NCI-H2171 (cell line): ENCODE measurements around the gene C12orf57.
"Not testable (repeated sequence)": the region's sequence is repeated elsewhere in the genome, so short reads cannot be mapped to it uniquely, and the experiment has no call there.

ENCODE experiments used
- DNase-seq: peaks from one replicate; lab custom pipeline; 2025; lab: John Stamatoyannopoulos, UW

Gene C12orf57

GRCh38 chr12:6943722-6944380, at the start of gene C12orf57, which contains the start of gene RNU7-1:
C12orf57 (plus strand) TSS chr12:6944022; CDS start chr12:6944122, 100 bp downstream.
RNU7-1 (plus strand) TSS chr12:6943816.
- DNase-seq, result peak; percentile 100

GRCh38 chr12:6894321-6894720, 49.5 kb upstream of the C12orf57 start:
- no peak for DNase-seq

- DNase-seq, result peak; percentile 31
These were observed 46.9 kb upstream of the C12orf57 start for GRCh38 chr12:6896846-6897435.

- no peak for DNase-seq
These were observed 44.4 kb upstream of the C12orf57 start for GRCh38 chr12:6899427-6899826.

GRCh38 chr12:6899837-6900519, 43.8 kb upstream of the C12orf57 start:
- peak; percentile 56 for DNase-seq

GRCh38 chr12:6902448-6902847, 41.4 kb upstream of the C12orf57 start:
- DNase-seq, result no peak

GRCh38 chr12:6903722-6904121, 40.1 kb upstream of the C12orf57 start:
- no peak for DNase-seq

- DNase-seq, result peak; percentile 100
These were observed 39.2 kb upstream of the C12orf57 start, which contains the start of gene LRRC23 for GRCh38 chr12:6904280-6905276. LRRC23 (plus strand) TSS chr12:6904822; CDS start chr12:6905634, 812 bp downstream.

- DNase-seq, result no peak
These were observed 38.3 kb upstream of the C12orf57 start for GRCh38 chr12:6905414-6906040.

- DNase-seq, result not testable (repeated sequence)
These were observed 35.7 kb upstream of the C12orf57 start for GRCh38 chr12:6908141-6908540.

- peak; percentile 46 for DNase-seq
These were observed 34.2 kb upstream of the C12orf57 start for GRCh38 chr12:6909421-6910145.

GRCh38 chr12:6912164-6912935, 31.5 kb upstream of the C12orf57 start:
- DNase-seq, result no peak

- DNase-seq, result peak; percentile 100
These were observed 29.4 kb upstream of the C12orf57 start, which contains the start of gene ENO2 for GRCh38 chr12:6914246-6914946. ENO2 (plus strand) TSS chr12:6914580; CDS start chr12:6915833, 1,253 bp downstream.

- peak; percentile 89 for DNase-seq
These were observed 28.7 kb upstream of the C12orf57 start for GRCh38 chr12:6914947-6915788.

GRCh38 chr12:6915789-6916285, 28.0 kb upstream of the C12orf57 start:
- DNase-seq, result no peak

- no peak for DNase-seq
These were observed 27.2 kb upstream of the C12orf57 start for GRCh38 chr12:6916426-6917200.
